ENCODE data around the gene TRIM33.
"Not testable (repeated sequence)": the region's sequence is repeated elsewhere in the genome, so short reads cannot be mapped to it uniquely, and the experiment has no call there.

Gene TRIM33

DNA sequence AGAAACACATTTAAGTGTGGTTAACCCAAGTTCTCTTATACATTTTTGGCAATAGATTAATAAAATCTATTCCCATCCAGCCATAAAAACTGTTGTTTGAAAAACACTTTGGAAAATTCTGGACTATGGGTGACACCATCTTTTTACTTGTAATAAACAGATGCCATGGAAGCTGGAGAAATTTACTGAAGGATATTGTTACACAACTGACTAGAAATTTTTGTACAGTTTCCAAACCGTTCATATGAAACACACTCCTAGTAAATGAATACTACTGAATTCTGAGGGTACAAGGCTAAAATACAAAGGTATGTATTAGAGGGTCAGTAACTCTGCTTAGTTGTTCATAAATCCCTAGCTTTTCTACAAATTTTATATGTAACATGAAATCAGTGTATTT lies 48.7 kb downstream of the TRIM33 start:
- DNase-seq: no peak

DNA sequence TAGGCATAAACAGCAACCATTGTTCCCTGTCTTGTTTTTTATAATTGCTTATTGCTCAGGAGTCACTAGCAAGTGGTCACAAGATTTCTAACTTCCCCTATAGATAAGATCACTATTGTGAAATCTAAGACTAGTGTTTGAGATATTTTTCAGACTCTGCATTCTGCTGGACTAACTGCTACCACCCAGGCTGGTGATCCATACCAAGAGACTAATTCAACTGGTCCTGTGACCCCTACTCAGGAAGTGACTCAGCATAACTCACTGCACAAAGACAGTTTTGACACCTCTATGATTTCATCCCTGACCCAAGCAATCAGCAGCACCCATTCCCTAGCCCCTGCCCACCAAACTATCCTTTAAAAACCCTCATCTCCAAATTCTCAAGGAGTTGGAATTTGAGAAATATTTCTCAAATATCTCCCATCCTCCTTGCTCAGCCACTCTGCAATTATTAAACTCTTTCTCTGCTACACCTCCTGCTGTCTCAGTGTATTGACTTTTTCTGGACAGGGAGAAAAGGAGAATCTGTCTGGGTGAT lies 52.7 kb downstream of the TRIM33 start:
- DNase-seq: peak; percentile 68

DNA sequence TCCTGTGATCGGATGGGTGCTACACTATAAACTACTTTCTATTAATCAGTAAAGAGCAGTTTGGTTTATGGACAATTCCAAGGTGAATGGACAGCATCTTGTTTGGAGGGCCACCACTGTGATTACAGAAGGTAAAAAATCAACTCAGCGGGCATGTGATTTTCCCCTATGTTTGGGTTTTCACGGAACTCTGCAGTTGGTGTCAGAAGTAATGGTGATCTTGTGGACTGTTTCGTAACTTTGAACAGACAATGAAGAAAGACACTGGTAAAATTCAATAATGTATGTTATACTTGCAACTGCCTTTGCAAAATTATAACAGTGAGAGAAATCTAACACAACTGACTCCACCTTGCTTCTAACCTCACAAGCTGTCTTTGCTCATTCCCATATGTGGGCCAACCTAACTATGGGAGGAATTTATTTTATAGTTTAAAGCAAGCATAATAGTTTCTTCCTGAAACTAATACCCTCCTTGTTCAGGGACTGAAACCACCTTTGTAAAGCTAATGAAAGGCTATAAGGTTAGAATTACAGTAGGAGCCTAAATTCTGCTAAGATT lies 53.2 kb downstream of the TRIM33 start:
- DNase-seq: no peak

DNA sequence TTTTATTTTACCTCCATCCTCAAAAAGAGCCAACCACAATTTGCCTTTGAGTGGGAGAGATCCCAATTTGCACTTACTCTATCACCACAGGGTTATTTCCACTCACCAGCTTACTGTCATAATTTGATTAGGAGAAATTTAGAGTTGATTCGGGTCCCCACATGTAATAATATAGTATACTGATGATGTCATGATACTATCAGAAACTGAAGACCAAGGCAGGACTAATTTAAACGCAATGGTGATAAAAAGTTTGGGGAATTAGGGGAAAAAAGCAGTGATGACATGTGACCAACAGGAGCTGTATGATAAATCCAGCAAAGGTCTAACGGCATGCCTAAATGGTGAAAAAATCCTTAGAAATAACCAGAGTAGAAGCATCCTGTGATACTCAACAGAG lies 54.4 kb downstream of the TRIM33 start:
- no peak for DNase-seq

DNA sequence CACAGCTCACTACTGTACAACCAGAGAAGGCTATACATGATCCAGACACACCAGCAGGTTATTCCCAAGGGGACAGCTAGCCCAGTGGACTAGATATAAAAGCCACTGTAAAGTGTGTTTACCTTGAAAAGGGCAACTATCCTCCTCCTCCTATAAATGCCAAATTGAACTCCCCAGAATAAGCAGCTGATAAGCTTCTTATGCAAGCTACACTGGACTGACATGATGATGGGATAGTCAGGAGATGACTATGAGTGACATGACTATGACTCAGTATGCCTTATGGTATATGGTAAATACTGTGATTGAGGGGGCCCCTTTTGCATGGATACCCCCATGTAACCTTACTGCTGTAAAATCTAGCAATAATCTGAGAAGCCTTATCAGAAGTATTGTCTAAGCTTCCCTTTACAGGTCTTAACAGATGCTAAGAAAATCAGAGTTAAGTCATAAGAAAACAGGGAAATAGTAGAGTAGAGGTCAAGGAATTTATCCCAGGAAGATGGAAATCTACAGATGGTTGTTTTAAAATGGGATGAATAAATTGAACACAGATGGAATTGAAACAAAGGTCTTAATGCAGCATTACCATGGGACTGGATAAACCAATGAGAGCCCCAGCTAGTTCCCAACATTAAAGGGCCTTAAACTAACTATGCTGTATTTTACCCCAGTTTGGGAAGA lies 55.8 kb downstream of the TRIM33 start:
- DNase-seq: peak; percentile 26

DNA sequence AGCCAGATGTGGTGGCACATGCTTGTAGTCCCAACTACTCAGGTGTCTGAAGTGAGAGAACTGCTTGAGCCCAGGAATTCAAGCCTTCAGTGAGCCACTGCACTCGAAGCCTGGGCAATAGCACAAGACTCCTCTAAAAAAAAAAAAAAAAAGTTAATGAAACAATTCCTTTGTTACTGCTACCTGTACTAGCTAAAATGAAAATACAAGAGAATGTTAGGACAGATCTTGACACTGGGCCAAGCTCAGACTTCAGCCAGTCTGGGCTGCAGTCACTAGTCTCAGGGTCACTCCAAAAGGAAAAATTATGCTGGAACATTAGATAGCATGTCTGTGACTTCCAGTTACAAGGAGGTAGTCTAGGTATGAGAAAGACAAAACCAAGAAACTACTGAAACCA lies 56.5 kb downstream of the TRIM33 start:
- DNase-seq: no peak

DNA sequence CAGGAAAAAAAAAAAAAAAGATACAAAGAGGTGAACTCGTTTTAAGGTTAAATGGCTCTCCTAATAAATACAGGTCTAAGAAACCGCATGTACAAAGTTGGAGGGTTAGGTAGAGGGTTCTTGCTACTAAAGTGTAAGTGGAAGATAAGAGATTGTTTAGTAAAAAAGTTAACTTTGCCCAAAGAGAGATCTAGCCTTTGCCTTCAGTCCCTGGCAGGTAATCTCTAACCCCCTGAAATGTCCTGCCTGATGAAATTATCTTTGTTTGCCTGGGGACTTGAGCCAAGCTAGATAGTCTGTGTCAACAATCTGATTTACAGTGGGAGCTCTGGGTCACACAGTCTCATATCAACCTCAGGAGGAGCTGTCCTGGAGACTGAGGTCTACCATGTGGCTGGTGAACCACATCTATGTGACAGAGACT lies 57.6 kb downstream of the TRIM33 start:
- no peak for DNase-seq

DNA sequence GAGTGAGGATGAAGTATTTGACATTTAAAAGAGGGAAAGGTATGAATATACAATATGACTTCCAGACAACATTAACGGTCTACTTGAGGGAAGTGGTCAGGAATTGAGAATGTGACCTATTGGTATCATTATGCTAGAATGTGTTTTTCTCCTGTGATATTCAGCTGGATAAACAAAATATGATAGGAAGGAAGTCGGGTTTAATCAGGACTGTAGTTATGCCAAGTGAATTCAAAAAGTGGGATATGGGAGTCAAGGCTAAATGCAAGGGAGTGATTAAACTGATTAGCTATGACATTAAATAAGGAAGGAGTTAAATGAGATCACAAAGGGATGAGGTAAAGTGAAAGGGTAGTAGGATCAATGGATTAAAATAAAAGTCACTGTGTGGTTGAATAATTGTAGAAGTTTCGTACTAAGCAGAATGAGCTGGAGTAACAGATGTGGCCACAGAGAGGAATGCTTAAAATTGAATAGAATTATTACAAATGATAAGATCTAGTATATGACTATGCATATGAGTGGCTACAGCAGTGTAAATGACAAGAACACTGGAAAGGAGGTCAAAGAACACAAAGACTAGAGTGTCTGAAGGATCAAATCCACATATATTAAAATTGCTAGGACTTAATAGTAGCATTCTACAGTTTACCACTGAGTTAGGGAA lies 62.5 kb downstream of the TRIM33 start:
- no peak for DNase-seq

DNA sequence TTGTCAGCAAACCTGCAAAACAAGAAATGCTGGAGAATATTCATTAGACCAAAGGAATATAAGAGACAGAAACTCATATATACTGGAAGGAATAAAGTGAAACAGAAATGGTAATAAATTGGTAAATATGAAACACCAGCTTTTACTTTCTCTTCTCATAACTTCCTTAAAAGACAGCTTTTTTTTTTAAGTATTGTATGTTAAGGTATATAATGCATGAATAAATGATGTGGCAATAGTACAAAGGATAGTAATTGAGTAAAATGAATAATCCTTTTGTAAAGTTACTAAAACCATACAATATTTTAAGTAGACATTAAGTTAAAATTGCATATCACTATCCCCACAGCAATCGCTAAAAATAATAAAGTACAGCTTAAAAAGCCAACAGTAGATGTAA lies 64.8 kb downstream of the TRIM33 start:
- DNase-seq: no peak

DNA sequence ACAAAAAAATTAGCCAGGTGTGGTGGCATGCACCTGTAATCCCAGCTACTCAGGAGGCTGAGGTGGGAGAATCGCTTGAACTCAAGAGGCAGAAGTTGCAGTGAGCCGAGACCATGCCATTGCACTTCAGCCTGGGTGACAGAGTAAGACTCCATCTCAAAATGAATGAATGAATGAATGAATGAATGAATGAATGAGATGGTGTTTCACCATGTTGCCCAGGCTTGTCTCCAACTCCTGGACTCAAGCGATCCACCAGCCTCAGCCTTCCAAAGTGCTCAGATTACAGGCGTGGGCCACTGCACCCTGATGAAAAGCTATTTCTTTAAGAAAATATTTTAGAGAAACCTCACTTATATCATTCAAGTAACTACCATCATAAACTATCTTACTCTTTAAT lies 67.8 kb downstream of the TRIM33 start:
- DNase-seq: not testable (repeated sequence)

DNA sequence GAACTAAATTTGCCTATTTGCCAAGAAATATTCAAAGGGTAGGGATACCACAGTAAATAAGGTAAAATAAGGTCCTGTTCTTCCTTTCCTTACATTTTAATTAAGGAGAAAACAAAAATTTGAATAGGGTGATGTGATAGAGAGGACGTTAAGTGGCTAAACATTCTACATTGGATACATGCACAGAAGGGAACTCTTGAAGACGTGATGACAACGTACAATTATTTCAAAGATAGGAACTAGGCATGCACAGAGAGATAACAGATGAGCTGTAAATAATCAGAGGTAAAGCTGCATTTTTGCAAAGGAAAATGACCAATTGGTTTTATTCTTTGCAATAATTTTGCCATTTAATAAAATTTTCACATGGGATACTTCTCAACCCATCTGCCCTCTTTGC lies 69.7 kb downstream of the TRIM33 start:
- no peak for DNase-seq

DNA sequence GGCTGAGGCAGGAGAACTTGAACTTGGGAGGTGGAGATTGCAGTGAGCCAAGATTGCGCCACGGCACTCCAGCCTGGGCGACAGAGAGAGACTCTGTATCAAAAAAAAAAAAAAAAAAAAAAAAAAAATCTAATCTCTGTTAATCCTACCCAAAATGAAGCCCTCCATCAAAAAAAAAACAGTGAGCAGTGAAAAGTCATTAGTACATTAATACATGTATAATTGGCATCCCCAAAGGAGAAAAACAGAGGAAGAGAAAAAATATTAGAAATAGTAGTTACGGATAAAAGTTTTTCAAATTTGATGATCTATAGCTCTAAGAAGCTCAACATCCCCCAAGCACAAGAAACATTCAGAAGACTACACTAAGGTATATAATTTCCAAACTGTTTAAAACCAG lies 71.6 kb downstream of the TRIM33 start:
- no peak for DNase-seq

DNA sequence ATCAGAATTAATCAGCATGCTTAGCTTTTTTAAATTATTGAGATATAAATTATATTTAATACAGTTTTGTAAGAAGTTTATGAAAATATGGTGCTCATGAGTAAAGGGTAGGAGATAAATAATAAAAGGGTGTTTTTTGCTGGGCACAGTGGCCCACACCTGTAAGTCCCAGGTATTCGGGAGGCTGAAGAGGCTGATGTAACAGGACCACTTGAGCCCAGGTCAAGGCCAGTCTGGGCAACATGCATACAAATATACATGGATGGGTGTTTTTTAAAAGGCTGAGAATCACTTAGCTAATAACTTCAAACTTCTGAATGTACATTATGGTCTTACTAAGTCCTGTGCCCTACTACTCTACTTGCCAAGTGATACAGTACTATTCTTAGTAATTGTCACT lies 73.2 kb downstream of the TRIM33 start:
- DNase-seq: no peak

DNA sequence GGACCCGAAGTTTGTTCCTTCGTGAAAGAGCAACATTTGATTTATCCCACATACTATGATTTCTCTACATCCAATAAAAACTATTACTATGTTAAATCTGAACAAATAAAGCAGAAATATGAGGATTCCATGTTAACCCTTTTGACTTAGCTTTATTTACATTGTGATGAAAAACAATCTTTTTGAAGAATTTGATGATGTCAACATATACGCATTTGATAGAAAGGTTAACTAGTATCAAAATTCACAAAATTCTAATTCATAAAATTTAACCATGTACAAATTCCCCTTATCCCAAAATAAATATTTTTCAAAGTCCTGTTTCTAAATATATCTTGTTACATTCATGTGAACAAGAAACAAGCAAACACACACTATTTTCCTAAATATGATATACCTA lies 74.2 kb downstream of the TRIM33 start:
- no peak for DNase-seq

DNA sequence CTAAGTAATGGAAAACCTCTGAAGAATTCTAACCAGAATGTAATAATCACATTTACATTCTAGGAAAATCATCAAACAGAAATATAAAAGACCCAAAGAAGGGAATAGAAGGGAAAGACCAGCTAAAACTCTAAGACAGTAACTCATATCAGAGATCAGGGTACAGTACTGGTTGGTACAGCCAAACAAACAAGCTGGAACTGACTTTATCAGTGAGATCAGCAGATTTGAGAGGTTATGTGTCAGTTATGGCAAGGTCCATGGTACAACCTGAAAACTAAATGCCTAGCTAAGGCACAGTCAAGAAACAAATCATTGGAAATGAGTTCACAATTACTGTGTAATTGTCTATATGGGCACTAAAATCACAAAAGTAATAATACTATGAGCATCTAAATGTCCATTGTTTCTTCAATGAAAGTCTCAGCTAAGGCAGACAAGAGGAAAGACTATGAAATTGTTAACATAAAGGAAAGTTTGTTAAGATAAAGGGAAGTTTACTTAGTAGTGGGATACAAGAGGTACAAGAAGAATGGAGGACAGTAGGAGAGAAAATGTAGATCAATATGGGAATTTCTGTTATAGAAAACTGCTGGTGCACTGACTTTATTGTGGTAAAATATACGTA lies 75.8 kb downstream of the TRIM33 start:
- DNase-seq: no peak

DNA sequence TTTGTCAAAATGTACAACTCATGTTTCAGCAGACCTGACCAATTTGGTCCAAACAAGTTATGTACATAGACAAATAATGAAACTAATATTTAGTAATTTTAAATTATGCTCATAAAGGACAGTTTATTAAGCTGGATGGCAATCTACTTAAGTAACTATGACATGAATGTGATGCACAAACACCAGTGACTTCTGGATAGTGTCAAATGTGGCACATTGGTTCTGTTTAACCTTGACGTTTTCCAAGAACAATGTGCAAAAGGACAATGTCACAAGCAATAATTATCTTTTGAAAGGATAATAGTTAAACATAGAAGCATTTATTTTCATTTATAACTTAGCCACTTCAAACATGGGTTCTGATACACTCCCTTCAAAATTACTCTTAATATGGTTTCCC lies 80.0 kb downstream of the TRIM33 start:
- DNase-seq: no peak

DNA sequence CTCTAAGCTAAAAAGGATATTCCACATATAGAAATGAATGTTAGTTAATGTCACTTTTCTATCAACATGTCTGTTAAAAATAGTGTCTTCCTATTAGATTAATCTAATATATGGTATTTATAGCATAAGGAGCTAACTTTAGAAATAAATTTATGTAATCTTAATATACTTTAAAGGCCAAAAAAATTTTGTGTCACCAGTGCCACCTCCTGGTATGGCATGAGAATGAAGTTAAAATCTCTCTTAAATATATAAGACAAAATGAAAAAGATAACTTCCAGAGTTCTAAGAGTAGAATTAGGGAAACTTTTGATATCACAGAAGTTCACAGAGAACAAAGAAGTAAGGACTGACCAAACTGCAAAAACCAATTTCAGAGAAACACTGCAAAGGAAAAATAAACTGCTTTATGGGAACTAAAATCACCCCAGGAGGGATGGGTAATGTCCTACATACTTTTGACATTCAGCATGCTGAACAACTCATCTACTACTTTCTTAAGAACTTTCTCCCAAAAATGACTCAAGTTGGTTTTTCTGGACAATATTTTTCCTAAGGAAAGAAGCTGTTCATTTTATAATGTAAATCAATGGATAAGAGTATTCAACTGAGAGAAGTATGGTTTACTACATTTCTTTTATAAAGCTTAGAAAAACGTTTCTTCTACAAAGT lies 82.8 kb downstream of the TRIM33 start:
- DNase-seq: peak; percentile 31

DNA sequence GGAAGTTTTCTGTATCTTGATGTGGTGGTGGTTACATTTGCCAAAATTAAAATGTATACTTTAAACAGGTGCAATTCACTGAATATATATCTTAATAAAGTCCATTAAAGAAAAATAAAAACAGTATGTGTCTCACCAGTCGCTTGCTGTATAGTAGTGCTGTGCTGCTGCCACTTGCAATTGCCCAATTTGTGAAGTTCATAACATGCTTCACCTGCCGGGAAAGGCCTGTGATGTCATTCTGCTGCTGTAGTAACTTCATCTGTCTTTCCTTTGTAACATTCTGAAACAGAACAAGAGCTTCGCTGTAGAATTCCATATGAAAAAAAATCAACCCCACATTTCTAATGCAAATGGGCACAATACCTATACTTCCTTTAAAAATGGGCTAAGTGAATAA lies 83.4 kb downstream of the TRIM33 start:
- no peak for DNase-seq

DNA sequence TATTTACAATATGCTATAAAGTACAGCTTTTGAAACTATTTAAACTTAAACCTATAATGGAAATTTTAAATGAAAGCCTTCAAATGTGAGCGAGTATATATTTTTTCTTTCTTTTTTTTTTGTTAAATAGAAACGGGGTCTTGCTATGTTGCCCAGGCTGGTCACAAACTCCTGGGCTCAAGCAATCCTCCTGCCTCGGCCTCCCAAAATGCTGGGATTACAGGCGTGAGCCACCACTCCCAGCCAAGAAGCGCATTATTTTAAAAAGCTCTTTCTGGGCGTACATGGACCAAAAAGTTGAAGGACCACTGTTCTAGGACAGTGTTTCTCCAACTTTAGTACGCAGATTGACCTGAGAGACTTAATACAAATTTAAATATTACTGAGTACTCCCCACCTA lies 87.5 kb downstream of the TRIM33 start:
- no peak for DNase-seq

DNA sequence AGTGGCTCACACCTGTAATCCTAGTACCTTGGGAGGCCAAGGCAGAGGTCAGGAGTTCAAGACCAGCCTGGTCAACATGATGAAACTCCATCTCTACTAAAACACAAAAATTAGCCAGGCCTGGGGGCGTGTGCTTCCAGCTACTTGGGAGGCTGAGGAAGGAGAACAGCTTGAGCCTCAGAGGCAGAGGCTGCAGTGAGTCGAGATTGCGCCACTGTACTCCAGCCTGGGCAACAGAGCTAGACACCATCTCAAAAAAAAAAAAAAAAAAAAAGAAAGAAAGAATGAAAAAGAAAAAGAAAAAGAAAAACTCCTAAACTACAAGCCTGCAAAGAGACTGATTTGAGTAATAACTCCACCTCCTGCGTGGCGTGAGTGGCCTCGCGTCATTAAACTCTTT lies 92.1 kb downstream of the TRIM33 start:
- not testable (repeated sequence) for DNase-seq

DNA sequence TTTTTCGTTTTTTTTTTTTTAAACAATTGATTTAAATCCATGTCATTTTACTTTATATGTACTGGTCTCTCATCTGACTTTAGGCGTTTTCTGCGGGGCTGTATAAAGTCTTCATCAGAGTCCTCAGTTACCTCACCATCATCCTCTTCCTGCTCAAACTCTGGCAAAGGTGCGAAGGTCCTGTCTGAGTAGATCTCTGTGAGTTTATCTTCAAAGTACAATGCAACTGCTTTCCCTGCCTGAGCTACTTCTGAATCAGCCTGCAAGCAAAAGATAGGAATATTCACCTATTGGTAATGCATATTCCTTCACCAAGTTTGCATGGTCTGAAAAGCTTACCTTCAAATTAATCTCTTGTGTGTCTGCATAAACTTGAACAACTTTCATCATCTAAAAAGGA lies 113.4 kb downstream of the TRIM33 start:
- DNase-seq: no peak

DNA sequence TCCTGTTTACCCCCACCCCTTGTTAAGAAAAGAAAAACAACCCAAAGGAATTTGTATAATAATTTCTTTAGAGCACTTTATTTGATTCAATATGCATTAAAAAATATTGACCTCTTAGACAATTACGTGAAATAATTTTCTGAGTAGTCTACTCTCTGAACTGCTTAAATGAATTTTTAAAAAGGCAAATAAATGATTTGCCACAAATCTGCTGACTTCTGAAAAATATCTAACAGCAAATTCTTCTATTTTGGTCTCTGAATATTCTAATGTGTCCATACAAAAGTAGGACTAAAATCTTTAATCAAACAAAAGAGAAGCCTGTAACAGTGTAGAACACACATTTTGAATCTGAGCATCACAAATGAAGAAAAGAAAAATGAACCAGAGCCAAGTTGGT lies 115.1 kb downstream of the TRIM33 start:
- DNase-seq: no peak

DNA sequence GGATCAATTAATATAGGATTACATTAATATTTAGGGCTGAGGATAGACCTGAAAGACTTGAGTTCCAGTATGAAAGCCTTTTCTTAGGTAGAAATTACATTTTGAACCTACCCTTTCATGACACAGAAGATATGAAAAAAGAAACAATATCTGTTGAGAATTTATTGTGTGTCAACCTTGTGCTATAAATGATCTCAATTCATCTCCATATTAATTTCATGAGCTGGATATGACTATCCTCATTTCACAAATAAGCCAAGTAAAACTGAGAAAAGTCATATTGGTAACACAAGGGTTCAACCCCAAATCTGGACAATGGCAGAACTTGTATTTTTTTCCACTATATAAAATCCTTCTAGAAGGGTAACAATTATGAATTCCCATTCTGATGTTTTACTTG lies 120.0 kb downstream of the TRIM33 start:
- DNase-seq: no peak

Data from fibroblast of skin of right biceps (primary cell).